HL-60 (cell line): ENCODE results near the gene ZFYVE9.

Experiments used
- CTCF ChIP-seq: IDR thresholded peaks from one replicate; pipeline ENCODE4 v1.5.1; 2011; ENCODE audit warnings: low read length, control low read depth, inconsistent platforms; ENCODE audit not compliant: insufficient read depth
- GABPA ChIP-seq: IDR thresholded peaks from 2 replicates; pipeline ENCODE4 v1.6.1; 2012; ENCODE audit warnings: low read depth
- POLR2AphosphoS5 ChIP-seq: IDR thresholded peaks from 2 replicates; pipeline ENCODE4 v1.6.1; 2012; ENCODE audit warnings: low read depth
- REST ChIP-seq: IDR thresholded peaks from 2 replicates; pipeline ENCODE4 v1.6.1; 2012; ENCODE audit warnings: low read depth; ENCODE audit not compliant: insufficient replicate concordance
- SPI1 ChIP-seq: IDR thresholded peaks from 2 replicates; pipeline ENCODE4 v1.6.1; 2012; ENCODE audit warnings: low read depth, mild to moderate bottlenecking, borderline replicate concordance

GRCh38 chr1:52112489-52112888 lies 29.4 kb upstream of the ZFYVE9 start:
- TF ChIP-seq CTCF (no peak), REST (no peak), GABPA (no peak), POLR2AphosphoS5 (no peak), SPI1 (no peak)
